Prostate gland (tissue), 2 donors: ENCODE measurements around the gene ARHGAP24.

Source experiments
- CTCF ChIP-seq, 4 experiments: fragments of 200-600 bp in 2 of 4; fragments of 450-650 bp in 2 of 4; sonication (generic) in 2 of 4; IDR thresholded peaks; 1 replicate in 3 of 4; 2 replicates in 1 of 4; pipeline ENCODE4 v1.5.1; 2016 to 2019; ENCODE audit warnings: antibody characterized with exemption in 4 of 4, mild to moderate bottlenecking in 2 of 4, moderate library complexity in 2 of 4
- POLR2A ChIP-seq: fragments of 450-650 bp; IDR thresholded peaks from one replicate; pipeline ENCODE4 v1.6.1; 2016; ENCODE audit warnings: antibody characterized with exemption, mild to moderate bottlenecking
- POLR2AphosphoS5 ChIP-seq: sonication (generic); formaldehyde crosslinking; IDR thresholded peaks from one replicate; pipeline ENCODE4 v1.6.1; 2017; ENCODE audit warnings: antibody characterized with exemption

DNA sequence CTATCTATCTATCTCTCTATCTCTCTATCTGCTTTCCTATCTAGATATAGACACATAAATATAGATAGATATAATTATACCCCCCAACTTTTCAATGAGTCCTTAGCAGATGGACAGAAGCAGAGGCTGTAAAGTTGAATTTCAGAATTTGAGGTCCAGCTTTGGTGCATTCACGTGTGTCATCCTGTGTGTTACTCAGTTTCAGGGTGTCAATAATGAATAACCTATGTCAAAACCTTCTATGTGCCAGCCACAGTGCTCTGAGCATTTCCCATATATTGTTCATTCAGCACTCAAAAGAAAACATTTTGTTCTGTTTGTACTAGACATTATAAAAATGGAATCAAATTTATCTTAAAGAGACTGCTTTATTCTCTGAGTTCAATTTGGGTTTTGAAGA is 310.0 kb downstream of the ARHGAP24 start:
- TF ChIP-seq POLR2A (no peak), CTCF (IDR thresholded peaks at IDR 0.05) (no peak), POLR2AphosphoS5 (no peak)
